Lung (tissue), 12 donors: ENCODE measurements around the gene ZBTB44. TPM values are rescaled to one million over a fixed set of nuclear protein-coding genes. Genes with fewer than 3 reads are reported as not detected.
"Not testable (repeated sequence)": the region's sequence is repeated elsewhere in the genome, so short reads cannot be mapped to it uniquely, and the experiment has no call there.

Experiments
- ATAC-seq: fragments of 200-7000 bp; cut with Tn5 transposase; one replicate; pipeline ENCODE4 v1.9.1; 2020; ENCODE audit warnings: moderate number of reproducible peaks; ENCODE audit not compliant: insufficient read depth, low FRiP score
- DNase-seq, 3 donors: peaks; one replicate each; pipeline ENCODE4 v3.0.0-alpha.2; 2013 to 2017
- H3K27ac ChIP-seq, 2 donors: one replicate each; pipeline ENCODE4 v1.5.1; 2013; ENCODE audit warnings: mild to moderate bottlenecking in 2 of 2, moderate library complexity in 2 of 2, control low read depth in 1 of 2, inconsistent platforms in 1 of 2, low read depth in 1 of 2, low read length in 1 of 2
- H3K27me3 ChIP-seq, 3 donors: one replicate each; pipeline ENCODE4 v1.5.1; 2013; ENCODE audit warnings: low read length in 2 of 3; ENCODE audit not compliant: control insufficient read depth in 3 of 3, insufficient read depth in 3 of 3
- H3K36me3 ChIP-seq, 4 donors: one replicate each; pipeline ENCODE4 v1.5.1; 2013; ENCODE audit warnings: low read length in 4 of 4, mild to moderate bottlenecking in 1 of 4, moderate library complexity in 1 of 4; ENCODE audit not compliant: control insufficient read depth in 4 of 4, insufficient read depth in 4 of 4
- H3K4me1 ChIP-seq, 5 donors: one replicate each; pipeline ENCODE4 v1.5.1; 2013; ENCODE audit warnings: low read length in 5 of 5, mild to moderate bottlenecking in 2 of 5, moderate library complexity in 1 of 5; ENCODE audit not compliant: control insufficient read depth in 5 of 5, insufficient read depth in 5 of 5
- H3K4me3 ChIP-seq: one replicate; pipeline ENCODE4 v1.5.1; 2013; ENCODE audit warnings: mild to moderate bottlenecking, control low read depth, moderate library complexity
- H3K9ac ChIP-seq, 2 donors: one replicate each; pipeline ENCODE4 v1.5.1; 2013; ENCODE audit warnings: low read length in 2 of 2, control low read depth in 1 of 2; ENCODE audit not compliant: insufficient read depth in 1 of 2
- H3K9me3 ChIP-seq, 4 donors: one replicate each; pipeline ENCODE4 v1.5.1; 2013; ENCODE audit warnings: low read length in 3 of 4, mild to moderate bottlenecking in 1 of 4, moderate library complexity in 1 of 4; ENCODE audit not compliant: control insufficient read depth in 4 of 4, insufficient read depth in 3 of 4
- WGBS, 2 donors: extraction: QIAGEN DNeasy Blood & Tissue Kit; methylation state at CpG; one replicate each; pipeline ENCODE4 v1.1.7; 2013; 5-methylcytosine and 5-hydroxymethylcytosine counted together
- polyA plus RNA-seq, 2 donors: library from polyadenylated mRNA; stranded (reverse); fragments of 200-250 nt; gene quantifications; one replicate each; pipeline ENCODE4 v1.2.1, GENCODE V29; 2013
- total RNA-seq, 2 donors: library from RNA; depleted of rRNA in 1 of 2; stranded (reverse); fragments of >200 nt in 1 of 2; gene quantifications; one replicate each; pipeline ENCODE4 v1.2.1, GENCODE V29; 2014 to 2021
- TF ChIP-seq, protein P1 (sequence below): IDR thresholded peaks from 2 replicates; pipeline ENCODE4 v1.5.1; 2012; ENCODE audit warnings: mild to moderate bottlenecking; ENCODE audit errors: control extremely low read depth, extremely low read depth
- donor health status: control.
- donor health status: control.
- donor health status: Bipolar disorder and iron deficiency.
- donor health status: healthy.
- donor health status: DM: yes; HTN: yes; CAD: no.

The ZBTB44 gene
- total and polyA plus RNA-seq, 4 donors, result 8.6 to 72.7 (median 20.8) TPM

DNA sequence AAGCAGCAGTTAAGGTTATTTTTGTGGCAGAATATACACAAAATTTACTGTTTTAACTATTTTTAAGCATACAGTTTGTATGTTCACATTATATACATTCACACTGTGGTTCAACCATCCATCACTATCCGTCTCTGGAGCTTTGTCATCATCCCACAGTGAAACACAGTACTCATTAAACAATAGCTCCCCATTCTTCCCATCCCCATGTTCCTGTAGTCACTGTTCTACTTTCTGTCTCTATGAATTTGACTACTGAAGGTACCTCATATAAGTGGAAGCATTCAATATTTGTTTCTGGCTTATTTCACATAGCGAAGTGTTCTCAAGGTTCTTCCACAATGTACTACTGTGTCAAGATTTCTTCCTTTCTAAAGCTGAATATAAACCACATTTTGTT, 32.6 kb downstream of the ZBTB44 start:
- H3K27ac ChIP-seq, result no peak overlapping the region
- peaks cover 0 to 3% (median 0%) of the 10 kb centered on the region in 4 donors for H3K9me3 ChIP-seq
- ATAC-seq (no peak), DNase-seq (no peak)
- peaks cover 0 to 6% (median 3%) of the 10 kb centered on the region in 4 donors for H3K36me3 ChIP-seq
- 100% methylated on average over 2 of the region's 2 CpGs for WGBS, 2 donors
- TF ChIP-seq, protein P1, sequence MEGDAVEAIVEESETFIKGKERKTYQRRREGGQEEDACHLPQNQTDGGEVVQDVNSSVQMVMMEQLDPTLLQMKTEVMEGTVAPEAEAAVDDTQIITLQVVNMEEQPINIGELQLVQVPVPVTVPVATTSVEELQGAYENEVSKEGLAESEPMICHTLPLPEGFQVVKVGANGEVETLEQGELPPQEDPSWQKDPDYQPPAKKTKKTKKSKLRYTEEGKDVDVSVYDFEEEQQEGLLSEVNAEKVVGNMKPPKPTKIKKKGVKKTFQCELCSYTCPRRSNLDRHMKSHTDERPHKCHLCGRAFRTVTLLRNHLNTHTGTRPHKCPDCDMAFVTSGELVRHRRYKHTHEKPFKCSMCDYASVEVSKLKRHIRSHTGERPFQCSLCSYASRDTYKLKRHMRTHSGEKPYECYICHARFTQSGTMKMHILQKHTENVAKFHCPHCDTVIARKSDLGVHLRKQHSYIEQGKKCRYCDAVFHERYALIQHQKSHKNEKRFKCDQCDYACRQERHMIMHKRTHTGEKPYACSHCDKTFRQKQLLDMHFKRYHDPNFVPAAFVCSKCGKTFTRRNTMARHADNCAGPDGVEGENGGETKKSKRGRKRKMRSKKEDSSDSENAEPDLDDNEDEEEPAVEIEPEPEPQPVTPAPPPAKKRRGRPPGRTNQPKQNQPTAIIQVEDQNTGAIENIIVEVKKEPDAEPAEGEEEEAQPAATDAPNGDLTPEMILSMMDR, result no peak
- H3K4me3 ChIP-seq, result no peak overlapping the region
- H3K4me1 ChIP-seq, result peaks cover 0 to 3% (median 0%) of the 10 kb centered on the region in 5 donors
- no peak overlapping the region for H3K9ac ChIP-seq
- no peaks in the 10 kb centered on the region for H3K27me3 ChIP-seq

DNA sequence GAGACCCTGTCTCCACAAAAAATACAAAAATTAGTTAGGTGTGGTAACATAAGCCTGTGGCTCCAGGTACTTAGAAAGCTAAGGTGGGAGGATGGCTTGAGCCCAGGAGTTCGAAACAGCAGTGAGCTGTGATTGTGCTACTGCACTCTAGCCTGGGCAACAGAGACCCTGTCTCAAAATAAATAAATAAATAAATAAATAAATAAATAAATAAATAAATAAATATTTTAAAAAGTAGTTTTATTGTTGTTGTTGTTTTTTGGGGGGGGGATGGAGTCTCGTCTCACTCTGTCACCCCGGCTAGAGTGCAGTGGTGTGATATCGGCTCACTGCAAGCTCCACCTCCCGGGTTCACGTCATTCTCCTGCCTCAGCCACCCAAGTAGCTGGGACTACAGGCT, 33.4 kb downstream of the ZBTB44 start:
- DNase-seq, H3K9ac ChIP-seq, H3K9me3 ChIP-seq, ATAC-seq, H3K36me3 ChIP-seq, H3K4me3 ChIP-seq, H3K27ac ChIP-seq, H3K27me3 ChIP-seq, H3K4me1 ChIP-seq: not testable (repeated sequence)
- WGBS, 2 donors, result 96 to 98% methylated on average over 6 of the region's 6 CpGs

DNA sequence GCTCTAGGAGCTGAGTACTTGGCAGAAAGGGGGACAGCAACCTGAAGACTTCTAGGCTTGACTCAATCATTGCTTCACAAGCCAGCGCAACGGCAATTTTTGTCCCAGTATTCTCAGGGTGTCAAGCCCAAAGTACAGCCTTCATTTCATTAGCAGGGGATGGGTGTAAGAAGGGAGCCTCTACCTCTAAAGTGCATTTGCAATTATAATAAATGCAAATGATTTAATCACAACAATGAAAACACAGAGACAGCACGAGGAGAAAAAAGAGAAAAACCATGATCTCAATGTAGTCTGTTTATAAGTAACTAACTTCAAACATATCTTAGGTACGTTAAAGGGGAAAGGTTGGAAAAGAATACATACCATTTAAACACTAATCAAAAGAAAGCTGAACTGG, 34.7 kb downstream of the ZBTB44 start:
- no peak for ATAC-seq
- TF ChIP-seq, protein P1, result no peak

DNA sequence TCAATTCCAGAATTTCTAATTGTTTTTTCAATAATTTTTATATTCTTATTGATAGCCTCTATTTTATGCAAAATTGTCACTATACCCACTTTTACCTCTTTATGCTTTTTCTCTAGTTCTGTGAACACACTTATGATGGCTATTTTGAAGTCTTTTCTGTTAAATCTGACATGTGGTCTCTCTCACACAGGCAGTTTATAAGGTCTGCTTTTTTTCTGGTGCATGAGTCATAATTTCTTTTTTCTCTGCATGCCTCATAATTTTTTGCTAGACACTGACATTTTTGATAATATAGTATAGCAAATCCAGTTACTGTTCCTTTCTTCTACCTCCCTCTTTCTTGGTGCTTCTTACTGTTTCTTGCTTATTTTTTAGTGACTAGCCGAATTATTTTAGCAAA, 36.0 kb downstream of the ZBTB44 start:
- Histone ChIP-seq H3K9ac (no peak overlapping the region), H3K9me3 (peaks cover 0 to 3% (median 0%) of the 10 kb centered on the region in 4 donors), H3K36me3 (peaks cover 0 to 5% (median 1%) of the 10 kb centered on the region in 4 donors), H3K27me3 (no peaks in the 10 kb centered on the region), H3K27ac (no peak overlapping the region), H3K4me1 (no peaks in the 10 kb centered on the region), H3K4me3 (no peak overlapping the region)
- 96 to 97% methylated on average over 1 of the region's 1 CpG for WGBS, 2 donors
- ATAC-seq (no peak), DNase-seq (no peak)
- TF ChIP-seq, protein P1, result no peak

More for the DNA sequence above, 34.7 kb downstream of the ZBTB44 start:
- no peak overlapping the region for H3K27ac ChIP-seq
- H3K4me3 ChIP-seq, result no peak overlapping the region
- H3K4me1 ChIP-seq, result no peaks in the 10 kb centered on the region
- peaks cover 0 to 5% (median 1%) of the 10 kb centered on the region in 4 donors for H3K36me3 ChIP-seq
- WGBS, 2 donors, result 94 to 98% methylated on average over 4 of the region's 4 CpGs
- H3K9ac ChIP-seq, result no peak overlapping the region
- peaks cover 0 to 3% (median 0%) of the 10 kb centered on the region in 4 donors for H3K9me3 ChIP-seq
- DNase-seq, result no peak
- no peaks in the 10 kb centered on the region for H3K27me3 ChIP-seq
